Embryonic facial prominence (tissue), 1 donor: Measurements from ENCODE around the gene ARHGAP33.

Experiments used
- DNase-seq: peaks from one replicate; pipeline ENCODE4 v3.0.0-alpha.2; 2016; ENCODE audit errors: extremely low spot score

ARHGAP33 gene

DNA sequence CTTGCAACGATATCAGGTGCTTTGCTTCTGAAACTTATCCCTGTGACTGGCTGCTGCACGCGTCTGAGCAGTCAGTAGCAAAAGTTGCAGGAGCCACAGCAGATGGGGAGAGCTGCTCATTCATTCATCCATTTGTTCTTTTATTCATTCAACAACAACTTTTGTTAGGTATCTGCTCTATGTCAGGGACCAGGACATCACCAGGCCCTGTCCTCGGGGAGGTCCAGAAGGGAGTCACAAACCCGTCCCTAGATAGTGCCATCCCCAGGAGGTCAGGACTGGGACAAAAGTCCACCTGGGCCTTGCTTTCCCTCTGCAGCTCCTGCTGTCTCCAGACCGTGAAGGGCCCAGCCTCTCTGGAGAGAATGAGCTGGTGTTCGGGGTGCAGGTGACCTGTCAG lies 2.6 kb downstream of the ARHGAP33 start:
- DNase-seq, result no peak

DNA sequence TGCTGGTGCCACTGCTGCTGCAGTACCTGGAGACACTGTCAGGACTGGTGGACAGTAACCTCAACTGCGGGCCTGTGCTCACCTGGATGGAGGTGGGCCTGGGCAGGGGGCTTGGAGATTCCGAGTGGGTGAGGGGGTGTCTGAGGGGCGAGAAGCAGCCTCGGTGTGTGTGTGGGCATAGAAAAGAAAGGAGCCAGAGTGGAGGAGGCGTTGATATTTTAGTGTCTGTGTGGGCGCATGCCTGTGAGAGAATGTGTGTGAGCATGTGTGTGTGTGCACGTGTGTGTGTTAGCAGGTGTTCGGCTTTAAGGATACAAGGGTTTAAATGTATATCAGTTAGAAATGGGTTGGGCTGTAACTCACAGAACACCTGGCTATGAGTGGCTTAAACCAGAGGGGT lies 3.7 kb downstream of the ARHGAP33 start:
- DNase-seq, result no peak

DNA sequence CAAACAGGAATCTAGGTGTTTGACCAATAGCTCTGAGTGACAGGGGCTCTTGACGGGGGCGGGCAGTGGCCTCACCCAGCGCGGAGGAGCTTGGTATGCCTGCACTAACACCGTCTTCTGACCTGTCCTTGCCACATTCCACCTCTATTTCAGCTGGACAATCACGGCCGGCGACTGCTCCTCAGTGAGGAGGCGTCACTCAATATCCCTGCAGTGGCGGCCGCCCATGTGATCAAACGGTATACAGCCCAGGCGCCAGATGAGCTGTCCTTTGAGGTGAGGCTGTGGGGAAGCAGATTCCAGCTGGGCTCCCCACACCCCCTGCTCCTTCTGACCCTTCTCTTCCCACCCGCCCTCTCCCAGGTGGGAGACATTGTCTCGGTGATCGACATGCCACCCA lies 4.7 kb downstream of the ARHGAP33 start:
- DNase-seq, result no peak

DNA sequence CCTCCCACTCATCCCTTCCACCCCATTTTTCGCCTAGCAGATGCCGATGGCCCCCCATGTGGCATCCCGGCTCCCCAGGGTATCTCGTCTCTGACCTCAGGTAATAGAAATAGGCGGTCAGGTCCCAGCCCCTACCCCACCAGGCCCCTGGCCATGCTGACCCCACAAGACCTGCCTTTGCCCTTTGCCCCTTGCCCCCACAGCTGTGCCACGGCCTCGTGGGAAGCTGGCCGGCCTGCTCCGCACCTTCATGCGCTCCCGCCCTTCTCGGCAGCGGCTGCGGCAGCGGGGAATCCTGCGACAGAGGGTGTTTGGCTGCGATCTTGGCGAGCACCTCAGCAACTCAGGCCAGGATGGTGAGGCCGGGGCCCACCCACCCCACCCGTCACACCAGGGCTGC lies 5.4 kb downstream of the ARHGAP33 start:
- DNase-seq, result no peak

DNA sequence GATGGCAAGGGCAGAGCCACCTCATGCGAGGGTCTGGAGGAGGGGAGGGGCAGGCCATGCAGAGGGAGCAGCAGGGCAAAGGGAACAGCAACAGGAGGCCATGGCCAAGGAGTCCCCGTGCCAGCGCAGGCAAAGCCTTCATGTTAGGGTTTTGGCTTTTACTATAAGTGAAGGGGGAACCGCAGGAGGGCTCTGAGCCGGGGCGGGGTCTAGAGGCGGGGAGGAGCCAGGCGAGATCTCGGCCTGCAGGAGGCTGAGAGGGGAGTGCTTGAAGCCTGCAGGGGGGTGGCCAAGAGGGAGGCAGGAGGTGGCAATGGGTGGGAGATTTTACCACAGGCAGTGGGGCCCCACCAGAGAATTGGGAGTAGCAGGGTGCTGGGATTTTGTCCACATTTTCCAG lies 6.3 kb downstream of the ARHGAP33 start:
- no peak for DNase-seq

DNA sequence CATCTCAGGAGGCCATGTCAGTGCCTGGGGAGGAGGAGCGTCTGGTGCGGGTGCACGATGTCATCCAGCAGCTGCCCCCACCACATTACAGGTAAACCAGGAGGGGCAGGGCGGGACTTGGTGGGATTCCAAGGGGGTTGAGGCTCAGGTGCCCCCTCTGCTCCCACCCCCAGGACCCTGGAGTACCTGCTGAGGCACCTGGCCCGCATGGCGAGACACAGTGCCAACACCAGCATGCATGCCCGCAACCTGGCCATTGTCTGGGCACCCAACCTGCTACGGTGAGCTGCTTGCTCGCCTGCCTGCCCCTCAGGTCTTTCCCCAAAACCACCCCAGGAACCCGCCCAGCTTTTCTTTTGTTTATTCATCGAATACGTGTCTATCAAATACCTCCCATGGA lies 7.2 kb downstream of the ARHGAP33 start:
- DNase-seq, result no peak

DNA sequence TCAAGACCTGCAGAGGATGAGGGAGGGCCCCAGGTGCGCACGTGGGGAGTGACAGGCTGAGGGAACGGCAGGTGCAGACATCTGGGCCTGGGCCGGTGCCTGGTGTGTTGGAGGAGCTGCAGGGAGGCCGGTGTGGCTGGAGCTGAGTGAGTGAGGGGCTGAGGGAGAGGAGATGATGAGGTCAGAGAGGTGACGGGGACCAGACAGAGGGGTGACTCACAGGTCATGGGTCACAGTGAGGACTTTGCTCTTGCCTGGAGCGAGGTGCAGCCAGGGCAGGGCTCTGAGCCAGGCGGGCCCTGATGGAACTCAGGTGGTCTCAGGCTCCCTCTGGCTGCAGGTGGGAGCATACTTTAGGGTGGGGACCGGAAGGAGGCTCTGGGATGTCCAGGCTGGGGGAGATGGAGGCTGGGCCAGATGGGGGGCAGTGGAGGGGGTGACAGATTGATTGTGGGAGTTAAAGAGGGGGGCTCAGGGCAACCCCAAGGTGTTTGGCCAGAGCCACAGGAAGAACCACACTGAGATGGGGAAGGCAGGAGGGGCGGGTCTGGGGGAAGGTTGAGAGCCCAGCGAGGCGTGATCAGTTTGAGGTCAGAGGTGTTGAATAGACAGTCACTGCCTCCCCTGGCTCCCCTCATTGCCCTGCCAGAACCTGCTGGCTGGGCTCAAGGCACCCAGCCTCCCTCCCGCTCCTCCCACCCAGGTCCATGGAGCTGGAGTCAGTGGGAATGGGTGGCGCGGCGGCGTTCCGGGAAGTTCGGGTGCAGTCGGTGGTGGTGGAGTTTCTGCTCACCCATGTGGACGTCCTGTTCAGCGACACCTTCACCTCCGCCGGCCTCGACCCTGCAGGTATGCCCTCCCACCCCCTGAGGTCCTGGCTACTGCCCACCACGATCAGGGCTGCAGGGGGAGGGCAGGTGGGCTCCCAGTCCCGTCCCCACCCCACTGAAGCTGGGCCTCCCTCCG lies 8.4 kb downstream of the ARHGAP33 start:
- no peak for DNase-seq

DNA sequence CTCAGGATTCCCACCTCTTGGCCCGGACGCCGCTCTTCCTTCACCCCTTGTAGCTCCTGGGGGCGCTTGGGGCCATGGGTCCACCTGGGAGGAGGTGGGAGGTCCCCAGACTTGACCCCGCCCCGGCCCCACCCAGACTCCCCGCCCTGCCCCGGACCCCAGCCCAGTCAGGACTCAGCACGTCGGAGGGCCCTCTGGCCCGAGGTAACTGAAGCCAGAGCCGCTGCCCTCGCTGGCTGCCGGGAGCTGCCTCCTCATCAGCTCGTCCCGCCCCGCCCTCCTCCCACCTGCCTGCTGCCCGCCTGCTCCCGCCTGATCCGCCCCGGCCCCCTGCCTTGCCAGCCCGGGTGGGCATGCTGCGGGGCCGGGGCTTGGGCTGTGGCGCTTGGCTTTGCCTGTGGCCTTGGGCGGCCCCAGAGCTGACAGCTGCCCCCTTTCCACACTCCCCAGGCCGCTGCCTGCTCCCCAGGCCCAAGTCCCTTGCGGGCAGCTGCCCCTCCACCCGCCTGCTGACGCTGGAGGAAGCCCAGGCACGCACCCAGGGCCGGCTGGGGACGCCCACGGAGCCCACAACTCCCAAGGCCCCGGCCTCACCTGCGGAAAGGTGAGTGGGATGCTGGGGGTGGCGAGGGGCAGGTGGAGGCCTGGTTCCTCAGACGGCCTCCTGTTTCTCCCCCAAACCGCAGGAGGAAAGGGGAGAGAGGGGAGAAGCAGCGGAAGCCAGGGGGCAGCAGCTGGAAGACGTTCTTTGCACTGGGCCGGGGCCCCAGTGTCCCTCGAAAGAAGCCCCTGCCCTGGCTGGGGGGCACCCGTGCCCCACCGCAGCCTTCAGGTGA lies 9.4 kb downstream of the ARHGAP33 start:
- no peak for DNase-seq

DNA sequence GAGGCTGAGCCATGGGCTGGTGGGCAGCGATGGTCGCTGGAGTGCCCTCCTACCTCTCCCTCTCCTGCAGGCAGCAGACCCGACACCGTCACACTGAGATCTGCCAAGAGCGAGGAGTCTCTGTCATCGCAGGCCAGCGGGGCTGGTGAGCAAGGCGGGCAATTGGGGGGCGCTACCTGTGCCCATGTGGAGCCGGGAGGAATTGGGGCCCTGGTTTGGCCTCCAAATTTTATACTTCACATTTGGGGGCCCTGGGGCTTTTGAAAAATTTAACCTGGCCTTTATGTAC lies 9.9 kb downstream of the ARHGAP33 start:
- no peak for DNase-seq

DNA sequence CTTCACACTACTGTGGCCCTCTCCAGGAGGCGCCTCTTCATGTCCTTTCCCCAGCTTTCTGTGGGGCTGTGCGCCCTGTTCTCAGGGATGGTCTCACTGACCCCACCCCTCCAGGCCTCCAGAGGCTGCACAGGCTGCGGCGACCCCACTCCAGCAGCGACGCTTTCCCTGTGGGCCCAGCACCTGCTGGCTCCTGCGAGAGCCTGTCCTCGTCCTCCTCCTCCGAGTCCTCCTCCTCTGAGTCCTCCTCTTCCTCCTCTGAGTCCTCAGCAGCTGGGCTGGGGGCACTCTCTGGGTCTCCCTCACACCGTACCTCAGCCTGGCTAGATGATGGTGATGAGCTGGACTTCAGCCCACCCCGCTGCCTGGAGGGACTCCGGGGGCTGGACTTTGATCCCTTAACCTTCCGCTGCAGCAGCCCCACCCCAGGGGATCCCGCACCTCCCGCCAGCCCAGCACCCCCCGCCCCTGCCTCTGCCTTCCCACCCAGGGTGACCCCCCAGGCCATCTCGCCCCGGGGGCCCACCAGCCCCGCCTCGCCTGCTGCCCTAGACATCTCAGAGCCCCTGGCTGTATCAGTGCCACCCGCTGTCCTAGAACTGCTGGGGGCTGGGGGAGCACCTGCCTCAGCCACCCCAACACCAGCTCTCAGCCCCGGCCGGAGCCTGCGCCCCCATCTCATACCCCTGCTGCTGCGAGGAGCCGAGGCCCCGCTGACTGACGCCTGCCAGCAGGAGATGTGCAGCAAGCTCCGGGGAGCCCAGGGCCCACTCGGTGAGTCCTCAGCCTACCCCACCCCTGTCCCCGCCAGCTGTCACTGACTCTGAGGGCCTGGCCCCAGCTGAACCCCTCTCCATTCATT lies 11.2 kb downstream of the ARHGAP33 start:
- no peak for DNase-seq

DNA sequence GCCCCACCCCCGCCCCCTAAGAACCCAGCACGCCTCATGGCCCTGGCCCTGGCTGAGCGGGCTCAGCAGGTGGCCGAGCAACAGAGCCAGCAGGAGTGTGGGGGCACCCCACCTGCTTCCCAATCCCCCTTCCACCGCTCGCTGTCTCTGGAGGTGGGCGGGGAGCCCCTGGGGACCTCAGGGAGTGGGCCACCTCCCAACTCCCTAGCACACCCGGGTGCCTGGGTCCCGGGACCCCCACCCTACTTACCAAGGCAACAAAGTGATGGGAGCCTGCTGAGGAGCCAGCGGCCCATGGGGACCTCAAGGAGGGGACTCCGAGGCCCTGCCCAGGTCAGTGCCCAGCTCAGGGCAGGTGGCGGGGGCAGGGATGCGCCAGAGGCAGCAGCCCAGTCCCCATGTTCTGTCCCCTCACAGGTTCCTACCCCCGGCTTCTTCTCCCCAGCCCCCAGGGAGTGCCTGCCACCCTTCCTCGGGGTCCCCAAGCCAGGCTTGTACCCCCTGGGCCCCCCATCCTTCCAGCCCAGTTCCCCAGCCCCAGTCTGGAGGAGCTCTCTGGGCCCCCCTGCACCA lies 11.9 kb downstream of the ARHGAP33 start:
- DNase-seq, result no peak

DNA sequence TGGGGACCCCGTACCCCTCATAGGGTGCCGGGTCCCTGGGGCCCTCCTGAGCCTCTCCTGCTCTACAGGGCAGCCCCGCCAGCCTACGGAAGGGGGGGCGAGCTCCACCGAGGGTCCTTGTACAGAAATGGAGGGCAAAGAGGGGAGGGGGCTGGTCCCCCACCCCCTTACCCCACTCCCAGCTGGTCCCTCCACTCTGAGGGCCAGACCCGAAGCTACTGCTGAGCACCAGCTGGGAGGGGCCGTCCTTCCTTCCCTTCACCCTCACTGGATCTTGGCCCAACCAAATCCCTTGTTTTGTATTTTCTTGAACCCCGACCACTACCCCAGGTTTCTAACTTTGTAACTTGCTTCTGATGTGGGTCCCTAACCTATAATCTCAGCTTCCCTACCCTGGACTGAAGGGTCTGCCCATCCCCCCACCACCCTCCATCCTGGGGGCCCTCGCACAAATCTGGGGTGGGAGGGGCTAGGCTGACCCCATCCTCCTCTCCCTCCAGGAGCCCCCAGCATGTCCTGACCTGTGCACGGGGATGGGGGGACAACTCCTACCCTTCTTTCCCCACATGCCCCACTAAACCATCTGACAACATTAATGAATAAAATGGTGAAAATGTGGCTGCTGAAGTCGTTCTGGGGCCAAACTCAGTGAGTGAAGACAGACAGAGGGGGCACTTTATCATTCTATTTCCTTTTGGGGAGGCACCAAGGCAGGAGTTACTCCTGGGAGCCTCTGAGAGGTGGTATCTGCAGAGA lies 13.0 kb downstream of the ARHGAP33 start:
- DNase-seq, result no peak

DNA sequence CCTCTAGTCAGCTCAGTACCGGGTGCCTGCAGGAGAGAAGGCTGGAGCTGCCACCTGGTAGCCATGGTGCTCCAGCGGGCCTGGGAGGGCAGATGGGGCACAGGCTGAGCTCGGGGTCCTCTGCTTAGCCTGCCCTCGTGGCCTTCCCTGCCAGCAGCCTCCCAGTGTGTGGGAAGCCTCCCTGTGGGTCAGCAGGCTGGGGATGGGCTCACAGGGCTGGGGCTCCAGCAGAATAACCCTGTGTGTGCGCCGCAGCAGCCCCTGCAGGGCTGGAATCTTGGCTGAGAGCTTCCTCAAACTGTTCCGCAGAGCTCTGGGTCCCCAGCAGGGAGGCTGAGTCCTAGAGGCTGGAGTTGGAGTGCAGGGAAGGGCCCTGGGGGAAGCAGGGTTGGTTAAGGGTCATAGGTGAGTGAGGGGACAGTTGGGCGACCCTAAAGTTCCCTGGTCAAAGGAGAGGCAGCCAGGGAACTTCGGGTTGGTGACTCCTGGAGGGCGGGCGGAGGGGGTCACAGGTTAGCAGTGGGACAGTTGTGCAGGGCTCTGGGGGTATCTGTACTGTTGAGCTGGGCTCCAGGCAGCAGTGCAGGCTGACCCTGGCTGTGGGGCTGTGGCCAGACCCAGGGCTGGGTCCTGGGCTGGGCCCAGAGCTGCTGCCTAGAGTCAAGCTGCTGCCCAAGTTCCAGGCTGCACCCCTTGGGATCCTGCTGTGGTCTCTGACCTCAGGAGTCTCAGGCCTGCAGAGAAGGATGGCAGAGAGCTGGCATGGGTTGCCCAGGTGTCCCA lies 14.0 kb downstream of the ARHGAP33 start:
- DNase-seq, result no peak

DNA sequence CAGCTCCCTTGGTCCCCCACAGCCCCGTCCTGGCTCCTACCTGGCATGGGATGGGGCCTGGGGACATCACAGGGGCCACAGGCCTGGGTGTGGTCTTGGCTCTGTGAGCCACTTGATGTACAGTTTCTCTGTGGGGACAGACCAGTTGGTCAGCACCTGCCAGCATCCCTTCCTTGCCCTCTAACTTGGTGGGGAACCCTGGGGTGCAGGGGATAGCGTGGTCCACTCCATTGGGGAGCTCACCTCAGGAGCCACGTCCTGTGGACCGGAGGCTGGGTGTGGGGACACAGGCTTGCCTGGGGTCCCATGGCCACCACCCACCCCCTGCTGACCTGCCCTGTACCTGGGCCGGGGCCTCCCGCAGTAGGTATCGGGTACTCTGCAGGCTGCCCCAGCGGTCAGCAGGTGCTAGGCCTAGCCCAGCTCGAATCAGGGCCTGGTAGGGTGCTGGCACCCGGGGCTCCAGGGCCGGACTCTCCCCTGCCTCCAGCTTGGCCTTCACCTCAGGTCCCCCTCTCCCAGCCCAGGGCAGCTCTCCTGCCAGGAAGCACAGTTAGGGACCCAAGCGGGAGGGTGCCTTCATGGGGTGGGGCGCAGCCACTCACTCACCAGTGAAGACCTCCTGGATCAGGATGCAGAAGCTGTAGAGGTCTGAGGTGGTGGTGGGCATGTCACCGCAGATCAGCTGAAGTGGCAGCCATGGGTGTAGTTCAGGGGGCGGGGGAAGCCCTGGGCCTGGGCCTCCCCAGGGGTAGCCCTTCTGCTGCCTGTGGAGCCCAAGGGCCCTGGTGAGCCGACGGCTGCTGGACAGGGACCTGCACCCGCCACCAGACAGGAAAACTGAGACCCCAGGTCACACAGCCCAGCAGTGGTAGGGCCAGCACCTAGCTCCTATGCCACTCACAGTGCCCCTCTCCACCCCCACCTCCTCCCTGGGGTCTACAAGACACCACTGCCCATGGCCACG lies 14.9 kb downstream of the ARHGAP33 start:
- no peak for DNase-seq

DNA sequence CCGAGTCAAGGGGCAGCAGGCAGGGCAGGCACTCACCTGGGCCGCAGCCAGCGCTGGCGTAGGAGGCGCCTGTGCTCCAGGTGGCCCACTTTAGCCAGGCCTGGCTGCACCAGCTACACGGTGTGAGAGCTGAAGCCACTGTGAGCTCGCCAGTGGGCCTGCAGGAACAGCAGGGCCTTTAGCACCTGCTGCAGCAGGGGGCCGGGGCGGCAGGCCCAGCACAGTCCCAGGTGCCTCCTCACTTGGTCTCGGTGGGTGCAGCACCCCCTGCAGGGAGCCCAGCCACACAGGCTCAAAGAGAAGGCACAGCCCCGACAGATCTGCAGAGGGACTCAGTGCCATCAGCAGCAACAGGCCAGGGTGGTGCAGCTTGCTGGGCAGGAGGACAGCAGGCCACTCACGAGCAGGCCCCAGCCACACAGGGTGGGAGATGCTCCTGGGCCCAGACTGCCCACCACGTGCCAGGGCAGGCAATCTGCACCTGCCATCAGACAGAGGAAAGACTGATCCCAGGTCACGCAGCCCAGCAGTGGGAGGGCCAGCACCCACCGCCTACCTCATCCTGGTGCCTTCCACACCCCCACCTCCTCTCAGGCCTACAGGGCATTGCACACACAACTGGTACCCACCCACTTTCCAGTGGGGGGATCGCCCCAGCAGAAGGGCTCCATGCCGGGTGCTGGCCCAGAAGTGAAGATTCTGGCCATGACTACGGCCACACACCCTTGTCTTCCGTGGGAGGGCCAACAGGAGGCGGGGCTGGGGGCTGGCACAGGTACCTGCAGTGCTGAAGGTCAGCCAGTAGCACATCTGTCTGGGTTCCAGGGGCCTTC lies 15.8 kb downstream of the ARHGAP33 start:
- DNase-seq, result no peak

DNA sequence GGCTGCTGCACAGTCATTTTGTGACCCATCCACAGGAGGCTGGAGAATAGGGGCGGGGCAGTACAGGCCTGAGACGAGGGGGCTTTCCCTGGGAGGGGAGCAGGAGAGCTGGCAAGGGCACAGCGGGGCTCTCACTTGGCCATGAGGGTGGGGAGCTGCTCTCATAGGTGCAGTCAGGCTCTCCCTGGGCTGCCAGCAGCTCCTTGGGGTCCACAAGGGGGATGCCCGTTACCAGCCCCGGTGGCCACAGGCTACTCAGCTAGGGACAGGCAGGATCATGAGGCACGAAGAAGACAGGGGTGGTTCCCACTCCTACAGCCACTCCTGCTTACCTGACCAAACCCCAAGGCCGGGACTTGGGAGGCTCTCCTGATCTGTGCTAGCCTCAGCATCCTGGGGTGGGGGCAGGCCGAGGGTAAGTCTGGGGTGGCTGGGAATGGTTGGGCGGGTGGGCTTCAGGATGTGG lies 16.5 kb downstream of the ARHGAP33 start:
- DNase-seq, result no peak

DNA sequence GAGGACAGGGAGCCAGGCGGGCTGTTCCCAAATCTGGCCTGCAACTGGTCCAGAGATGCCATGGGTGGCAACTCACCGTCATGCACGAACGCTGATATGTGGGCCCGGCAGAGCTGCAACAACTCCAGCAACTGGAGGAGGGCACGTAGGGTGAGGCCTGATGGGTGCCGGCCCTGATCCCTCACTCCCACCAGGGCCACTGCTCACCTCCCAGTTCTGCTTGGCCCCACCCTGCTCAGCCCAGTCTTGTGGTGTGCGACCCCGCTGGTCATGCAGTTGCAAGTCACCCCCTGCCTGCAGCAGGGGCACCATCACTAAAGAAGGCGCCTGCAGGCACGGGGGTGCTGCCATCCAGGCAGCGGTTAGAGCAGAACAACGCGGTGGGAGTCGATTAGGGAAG lies 16.9 kb downstream of the ARHGAP33 start:
- no peak for DNase-seq

DNA sequence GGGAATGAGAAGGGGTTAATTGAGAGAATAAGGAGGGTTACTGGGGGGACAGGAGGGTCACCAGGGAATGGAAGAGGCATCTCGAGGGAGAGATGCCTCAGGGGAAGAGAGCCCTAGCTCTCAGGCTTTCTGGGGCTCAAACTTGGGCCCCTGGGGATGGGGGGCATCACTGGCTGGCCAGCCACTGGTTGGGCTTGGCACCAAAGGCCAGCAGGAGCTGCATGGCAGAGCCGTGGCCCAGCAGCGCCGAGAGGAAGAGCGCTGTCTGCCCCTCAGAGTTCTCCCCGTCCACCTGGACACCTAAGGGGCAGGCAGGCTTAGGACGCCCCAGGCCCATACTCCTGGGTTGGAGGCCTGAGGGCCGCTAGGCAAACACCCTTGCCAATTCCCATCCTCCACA lies 17.5 kb downstream of the ARHGAP33 start:
- DNase-seq, result no peak
